Mesendoderm (in vitro differentiated cells): ENCODE data around the gene USP47.
"Not testable (repeated sequence)": the region's sequence is repeated elsewhere in the genome, so short reads cannot be mapped to it uniquely, and the experiment has no call there.

Experiments used
- DNase-seq: peaks from one replicate; pipeline ENCODE4 v3.0.0; 2013
- H2AK5ac ChIP-seq: 2 replicates; pipeline ENCODE4 v1.6.1; 2013; ENCODE audit warnings: low read length, inconsistent platforms
- H2BK120ac ChIP-seq: 2 replicates; pipeline ENCODE4 v1.6.1; 2013; ENCODE audit warnings: low read depth, mild to moderate bottlenecking, low read length, moderate library complexity, mixed read lengths
- H2BK15ac ChIP-seq: replicated peaks from 2 replicates; pipeline ENCODE4 v1.6.1; 2013; ENCODE audit warnings: low read depth, mild to moderate bottlenecking, moderate library complexity
- H2BK5ac ChIP-seq: 2 replicates; pipeline ENCODE4 v1.6.1; 2013; ENCODE audit warnings: low read length, inconsistent platforms
- H3K18ac ChIP-seq: 2 replicates; pipeline ENCODE4 v1.6.1; 2013; ENCODE audit warnings: mild to moderate bottlenecking, low read length, mixed read lengths
- H3K23ac ChIP-seq: one replicate; pipeline ENCODE4 v1.6.1; 2013; ENCODE audit warnings: low read length
- H3K27ac ChIP-seq: 2 replicates; pipeline ENCODE4 v1.5.1; 2013; ENCODE audit warnings: low read depth, mild to moderate bottlenecking, inconsistent platforms, low read length, moderate library complexity
- H3K27me3 ChIP-seq: 2 replicates; pipeline ENCODE4 v1.6.1; 2013; ENCODE audit warnings: low read length, control low read depth, mild to moderate bottlenecking, inconsistent platforms; ENCODE audit not compliant: insufficient read depth, poor library complexity
- H3K36me3 ChIP-seq: 2 replicates; pipeline ENCODE4 v1.6.1; 2013; ENCODE audit warnings: low read length, inconsistent platforms; ENCODE audit not compliant: control insufficient read depth, insufficient read depth
- H3K4ac ChIP-seq: one replicate; pipeline ENCODE4 v1.6.1; 2013; ENCODE audit warnings: low read depth, mild to moderate bottlenecking, low read length, moderate library complexity
- H3K4me1 ChIP-seq: 2 replicates; pipeline ENCODE4 v1.6.1; 2013; ENCODE audit warnings: low read depth, low read length, inconsistent platforms; ENCODE audit not compliant: control insufficient read depth
- H3K4me2 ChIP-seq: 2 replicates; pipeline ENCODE4 v1.6.1; 2013; ENCODE audit warnings: low read length
- H3K4me3 ChIP-seq: 2 replicates; pipeline ENCODE4 v1.5.1; 2013; ENCODE audit warnings: mild to moderate bottlenecking, low read length
- H3K56ac ChIP-seq: one replicate; pipeline ENCODE4 v1.6.1; 2013; ENCODE audit warnings: low read length
- H3K79me1 ChIP-seq: 2 replicates; pipeline ENCODE4 v1.6.1; 2013; ENCODE audit warnings: low read length, inconsistent platforms
- H3K79me2 ChIP-seq: 2 replicates; pipeline ENCODE4 v1.6.1; 2013; ENCODE audit warnings: mild to moderate bottlenecking, low read length; ENCODE audit not compliant: control insufficient read depth, insufficient read depth
- H3K9ac ChIP-seq: 2 replicates; pipeline ENCODE4 v1.6.1; 2013; ENCODE audit warnings: low read length, inconsistent platforms
- H4K5ac ChIP-seq: one replicate; pipeline ENCODE4 v1.6.1; 2013; ENCODE audit warnings: low read length
- H4K8ac ChIP-seq: one replicate; pipeline ENCODE4 v1.6.1; 2013; ENCODE audit warnings: low read depth, mild to moderate bottlenecking, control low read depth, low read length, moderate library complexity
- WGBS: extraction: QIAGEN DNeasy Blood & Tissue Kit; methylation state at CpG from one replicate; pipeline ENCODE4 v1.1.7; 2013; ENCODE audit warnings: low lambda C conversion rate, missing lambda C conversion rate; ENCODE audit not compliant: insufficient coverage; ENCODE audit errors: extremely low coverage; 5-methylcytosine and 5-hydroxymethylcytosine counted together

USP47 gene

GRCh38 chr11:11822946-11823345 lies 18.8 kb upstream of the USP47 start:
- Histone ChIP-seq H3K4ac (no peak overlapping the region), H3K4me2 (no peak overlapping the region), H3K4me3 (no peak overlapping the region), H4K5ac (no peak overlapping the region), H3K79me2 (no peaks in the 10 kb centered on the region), H3K18ac (no peak overlapping the region), H3K27ac (no peak overlapping the region), H2AK5ac (no peak overlapping the region), H2BK5ac (no peak overlapping the region), H3K56ac (no peak overlapping the region), H3K79me1 (no peaks in the 10 kb centered on the region), H2BK15ac (no peak overlapping the region), H3K4me1 (no peaks in the 10 kb centered on the region), H3K9ac (no peak overlapping the region), H4K8ac (no peak overlapping the region), H2BK120ac (no peak overlapping the region), H3K27me3 (no peaks in the 10 kb centered on the region), H3K23ac (no peak overlapping the region), H3K36me3 (no peaks in the 10 kb centered on the region)
- WGBS: no CpG with 5 or more reads among the region's 4 CpGs
- no peak for DNase-seq

- H4K8ac ChIP-seq: no peak overlapping the region
- H3K36me3 ChIP-seq: no peaks in the 10 kb centered on the region
- H2BK120ac ChIP-seq: no peak overlapping the region
- no peak overlapping the region for H3K18ac ChIP-seq
- no peak overlapping the region for H3K4ac ChIP-seq
- no peak overlapping the region for H3K4me2 ChIP-seq
- H3K27me3 ChIP-seq: no peaks in the 10 kb centered on the region
- H2BK15ac ChIP-seq: no peak overlapping the region
- H3K27ac ChIP-seq: no peak overlapping the region
- H3K79me1 ChIP-seq: no peaks in the 10 kb centered on the region
- H2AK5ac ChIP-seq: no peak overlapping the region
- no peak for DNase-seq
- WGBS: no CpG with 5 or more reads among the region's 1 CpG
- H3K79me2 ChIP-seq: no peaks in the 10 kb centered on the region
- no peak overlapping the region for H3K9ac ChIP-seq
- no peak overlapping the region for H3K23ac ChIP-seq
- H4K5ac ChIP-seq: no peak overlapping the region
- H3K56ac ChIP-seq: no peak overlapping the region
- H2BK5ac ChIP-seq: no peak overlapping the region
- no peak overlapping the region for H3K4me3 ChIP-seq
- no peaks in the 10 kb centered on the region for H3K4me1 ChIP-seq
Measured at GRCh38 chr11:11826260-11826659, 15.5 kb upstream of the USP47 start.

GRCh38 chr11:11827272-11827671 lies 14.5 kb upstream of the USP47 start:
- no peaks in the 10 kb centered on the region for H3K36me3 ChIP-seq
- H2AK5ac ChIP-seq: no peak overlapping the region
- no peak overlapping the region for H3K56ac ChIP-seq
- no peak overlapping the region for H3K9ac ChIP-seq
- H4K5ac ChIP-seq: no peak overlapping the region
- H2BK5ac ChIP-seq: no peak overlapping the region
- no peak overlapping the region for H3K4me2 ChIP-seq
- no peaks in the 10 kb centered on the region for H3K4me1 ChIP-seq
- H3K27ac ChIP-seq: no peak overlapping the region
- no peak overlapping the region for H3K4me3 ChIP-seq
- H3K4ac ChIP-seq: no peak overlapping the region
- no peak overlapping the region for H2BK120ac ChIP-seq
- no peak overlapping the region for H4K8ac ChIP-seq
- no peak for DNase-seq
- no CpG with 5 or more reads among the region's 7 CpGs for WGBS
- no peak overlapping the region for H3K23ac ChIP-seq
- H3K18ac ChIP-seq: no peak overlapping the region
- H3K27me3 ChIP-seq: no peaks in the 10 kb centered on the region
- H3K79me2 ChIP-seq: no peaks in the 10 kb centered on the region
- no peaks in the 10 kb centered on the region for H3K79me1 ChIP-seq
- no peak overlapping the region for H2BK15ac ChIP-seq

- H3K36me3 ChIP-seq, H3K56ac ChIP-seq, H3K4me1 ChIP-seq, H3K27ac ChIP-seq, DNase-seq, H2AK5ac ChIP-seq, H3K79me1 ChIP-seq, H3K23ac ChIP-seq, H3K79me2 ChIP-seq, H3K18ac ChIP-seq, H3K4me2 ChIP-seq, H2BK5ac ChIP-seq, H3K4ac ChIP-seq, H3K9ac ChIP-seq, H4K8ac ChIP-seq, H3K4me3 ChIP-seq, H3K27me3 ChIP-seq, H2BK15ac ChIP-seq, H4K5ac ChIP-seq, H2BK120ac ChIP-seq: not testable (repeated sequence)
- WGBS: no CpG with 5 or more reads among the region's 7 CpGs
Measured at GRCh38 chr11:11831406-11831805, 10.4 kb upstream of the USP47 start.

GRCh38 chr11:11836676-11837231 lies 5.0 kb upstream of the USP47 start:
- H2AK5ac ChIP-seq: no peak overlapping the region
- no peak overlapping the region for H2BK15ac ChIP-seq
- H3K23ac ChIP-seq: no peak overlapping the region
- no peak overlapping the region for H3K4me2 ChIP-seq
- H2BK120ac ChIP-seq: no peak overlapping the region
- H3K4me1 ChIP-seq: no peaks in the 10 kb centered on the region
- no CpG with 5 or more reads among the region's 2 CpGs for WGBS
- H3K9ac ChIP-seq: no peak overlapping the region
- no peaks in the 10 kb centered on the region for H3K79me1 ChIP-seq
- no peaks in the 10 kb centered on the region for H3K27me3 ChIP-seq
- no peak overlapping the region for H3K27ac ChIP-seq
- no peak overlapping the region for H3K4me3 ChIP-seq
- no peak for DNase-seq
- H3K79me2 ChIP-seq: no peaks in the 10 kb centered on the region
- no peak overlapping the region for H3K4ac ChIP-seq
- H2BK5ac ChIP-seq: no peak overlapping the region
- H3K18ac ChIP-seq: no peak overlapping the region
- H4K8ac ChIP-seq: no peak overlapping the region
- no peaks in the 10 kb centered on the region for H3K36me3 ChIP-seq
- H4K5ac ChIP-seq: no peak overlapping the region
- no peak overlapping the region for H3K56ac ChIP-seq

GRCh38 chr11:11839718-11840117 lies 2.1 kb upstream of the USP47 start:
- H3K4ac ChIP-seq: no peak overlapping the region
- H2BK15ac ChIP-seq: no peak overlapping the region
- no peaks in the 10 kb centered on the region for H3K36me3 ChIP-seq
- H3K4me1 ChIP-seq: peaks cover 4% of the 10 kb centered on the region
- peaks cover 1% of the 10 kb centered on the region for H3K79me1 ChIP-seq
- no peak overlapping the region for H2BK120ac ChIP-seq
- no peak overlapping the region for H3K9ac ChIP-seq
- no peak overlapping the region for H3K4me2 ChIP-seq
- no peak overlapping the region for H4K8ac ChIP-seq
- H3K27ac ChIP-seq: no peak overlapping the region
- no peak overlapping the region for H4K5ac ChIP-seq
- H2BK5ac ChIP-seq: no peak overlapping the region
- H3K27me3 ChIP-seq: no peaks in the 10 kb centered on the region
- H3K79me2 ChIP-seq: peaks cover 18% of the 10 kb centered on the region
- H3K18ac ChIP-seq: no peak overlapping the region
- no peak overlapping the region for H2AK5ac ChIP-seq
- DNase-seq: no peak
- H3K56ac ChIP-seq: no peak overlapping the region
- no peak overlapping the region for H3K23ac ChIP-seq
- no peak overlapping the region for H3K4me3 ChIP-seq
